Mucosa of descending colon (tissue), 3 donors: ENCODE data around the gene CIB1. TPM values are rescaled to one million over a fixed set of nuclear protein-coding genes. Genes with fewer than 3 reads are reported as not detected.

ENCODE experiments used
- ATAC-seq: fragments of 200-7000 bp; cut with Tn5 transposase; one replicate; pipeline ENCODE4 v1.9.1; 2020; ENCODE audit warnings: mild to moderate bottlenecking, moderate library complexity
- DNase-seq, 3 donors: peaks; one replicate each; pipeline ENCODE4 v3.0.0-alpha.2; 2020
- H3K36me3 ChIP-seq: fragments of 200-600 bp; one replicate; pipeline ENCODE4 v1.8.0; 2021; ENCODE audit warnings: low read depth, mild to moderate bottlenecking
- H3K4me1 ChIP-seq: fragments of 200-600 bp; one replicate; pipeline ENCODE4 v1.8.0; 2021; ENCODE audit warnings: low read depth, mild to moderate bottlenecking
- H3K4me3 ChIP-seq: fragments of 200-600 bp; one replicate; pipeline ENCODE4 v1.8.0; 2021; ENCODE audit warnings: mild to moderate bottlenecking
- H3K9me3 ChIP-seq: fragments of 200-600 bp; one replicate; pipeline ENCODE4 v1.8.0; 2021; ENCODE audit warnings: mild to moderate bottlenecking
- CTCF ChIP-seq: fragments of 200-600 bp; IDR thresholded peaks from one replicate; pipeline ENCODE4 v1.8.0; 2022; ENCODE audit warnings: antibody characterized with exemption, mild to moderate bottlenecking
- intact Hi-C, 2 donors: fragments of 100-400 bp; cut with DNase I in 1 of 2; cut with micrococcal nuclease in 1 of 2; formaldehyde crosslinking; loops; one replicate each; pipeline versions ENCODE4 v1.11.0 to v1.11.1; 2022; cut with DNase I, micrococcal nuclease
- total RNA-seq, 3 donors: library from RNA; stranded (reverse); fragmentation: NEBNext Ultra II Directional in 2 of 3; extraction: Animal tissue kit (Norgen Biotek cat#: 25700) in 2 of 3; gene quantifications; one replicate each; pipeline versions ENCODE4 v1.2.1 to v1.2.4, GENCODE V29; 2021 to 2023
- donor health status: DM: no; HTN: no; CAD: no; lungs with moderate emphysema.
- donor health status: DM: no; HTN: no; CAD: no.
- donor health status: DM: no; HTN: yes; CAD: no.

Gene CIB1
- total RNA-seq, 3 donors from 2014 or later, result 126 to 273 (median 209) TPM

GRCh38 chr15:90234096-90234988 lies 601 bp upstream of the CIB1 start, which contains the start of gene GDPGP1:
Gene GDPGP1, plus strand, starts transcription at chr15:90234209. Its CDS starts 6,700 bp downstream, at chr15:90240909.
- intact Hi-C loops, result no loop called here
- no peak for TF ChIP-seq CTCF
- ATAC-seq (no peak), DNase-seq (no peak)
- H3K36me3 ChIP-seq, result peaks cover 8% of the 10 kb centered on the region
- no peaks in the 10 kb centered on the region for H3K9me3 ChIP-seq
- H3K4me3 ChIP-seq, result peak within 1 kb of the TSS; percentile 50
- peaks cover 32% of the 10 kb centered on the region for H3K4me1 ChIP-seq

GRCh38 chr15:90232941-90233386 lies 777 bp downstream of the CIB1 start:
- H3K9me3 ChIP-seq, result no peaks in the 10 kb centered on the region
- peaks cover 32% of the 10 kb centered on the region for H3K4me1 ChIP-seq
- intact Hi-C loops, result no loop called here
- H3K36me3 ChIP-seq, result peaks cover 8% of the 10 kb centered on the region
- peak; percentile 57 for TF ChIP-seq CTCF
- no peak for ATAC-seq
- DNase-seq, result no peak
- peak overlapping the region; percentile 47 for H3K4me3 ChIP-seq

- peaks cover 32% of the 10 kb centered on the region for H3K4me1 ChIP-seq
- no peak overlapping the region for H3K4me3 ChIP-seq
- no peaks in the 10 kb centered on the region for H3K9me3 ChIP-seq
- TF ChIP-seq CTCF, result no peak
- ATAC-seq (no peak), DNase-seq (peak in 1 of 3 donors; percentile 61)
- intact Hi-C loops, result no loop called here
- peaks cover 8% of the 10 kb centered on the region for H3K36me3 ChIP-seq
Observed at GRCh38 chr15:90232196-90232595, 1.5 kb downstream of the CIB1 start.

- H3K9me3 ChIP-seq, result no peaks in the 10 kb centered on the region
- H3K36me3 ChIP-seq, result peaks cover 8% of the 10 kb centered on the region
- DNase-seq, result peak; percentile 57 to 81 (median 62)
- intact Hi-C loops, result no loop called here
- H3K4me1 ChIP-seq, result peaks cover 32% of the 10 kb centered on the region
- no peak for TF ChIP-seq CTCF
- ATAC-seq, result peak; percentile 1
- no peak overlapping the region for H3K4me3 ChIP-seq
Observed at GRCh38 chr15:90231028-90232017, 2.4 kb downstream of the CIB1 start.

- DNase-seq, result no peak
- H3K4me3 ChIP-seq, result no peak overlapping the region
- peaks cover 8% of the 10 kb centered on the region for H3K36me3 ChIP-seq
Observed at GRCh38 chr15:90230610-90231009, 3.1 kb downstream of the CIB1 start.

More at GRCh38 chr15:90230610-90231009, 3.1 kb downstream of the CIB1 start:
- ATAC-seq, result no peak
- TF ChIP-seq CTCF, result no peak
- Histone ChIP-seq H3K4me1 (peaks cover 32% of the 10 kb centered on the region), H3K9me3 (no peaks in the 10 kb centered on the region)
- intact Hi-C loops, result no loop called here
